Uterus (tissue), 4 donors: Measurements from ENCODE around the gene CEACAM21. TPM values are rescaled to one million over a fixed set of nuclear protein-coding genes. Genes with fewer than 3 reads are reported as not detected.

Experiments
- DNase-seq, 2 donors: peaks; one replicate each; pipeline ENCODE4 v3.0.0-alpha.2; 2019 to 2020
- H3K27ac ChIP-seq, 2 donors: fragments of 200-600 bp; sonication (generic); 1 replicate in 1 of 2; 2 replicates in 1 of 2; pipeline ENCODE4 v1.5.1; 2016 to 2018
- H3K27me3 ChIP-seq, 2 donors: fragments of 200-600 bp; sonication (generic); one replicate each; pipeline ENCODE4 v1.5.1; 2018 to 2019; ENCODE audit warnings: control low read depth in 1 of 2
- H3K36me3 ChIP-seq, 2 donors: fragments of 200-600 bp; sonication (generic); one replicate each; pipeline ENCODE4 v1.5.1; 2019; ENCODE audit warnings: control low read depth in 1 of 2
- H3K4me1 ChIP-seq, 2 donors: fragments of 200-600 bp; sonication (generic); one replicate each; pipeline ENCODE4 v1.5.1; 2018 to 2019; ENCODE audit warnings: control low read depth in 1 of 2
- H3K4me3 ChIP-seq, 2 donors: fragments of 200-600 bp; sonication (generic); 1 replicate in 1 of 2; 2 replicates in 1 of 2; pipeline ENCODE4 v1.5.1; 2018 to 2019; ENCODE audit warnings: mild to moderate bottlenecking in 1 of 2
- H3K9me3 ChIP-seq, 2 donors: fragments of 200-600 bp; sonication (generic); one replicate each; pipeline ENCODE4 v1.5.1; 2019; ENCODE audit warnings: control low read depth in 1 of 2
- CTCF ChIP-seq, 4 experiments: fragments of 200-600 bp in 2 of 4; fragments of 450-650 bp in 2 of 4; sonication (generic) in 2 of 4; IDR thresholded peaks; one replicate each; pipeline ENCODE4 v1.5.1; 2016 to 2019; ENCODE audit warnings: antibody characterized with exemption in 4 of 4, mild to moderate bottlenecking in 2 of 4, moderate library complexity in 1 of 4
- POLR2A ChIP-seq, 2 donors: fragments of 450-650 bp; IDR thresholded peaks; one replicate each; pipeline ENCODE4 v1.6.1; 2016; ENCODE audit warnings: antibody characterized with exemption in 2 of 2, mild to moderate bottlenecking in 1 of 2, moderate library complexity in 1 of 2
- intact Hi-C: fragments of 100-400 bp; cut with DNase I; formaldehyde crosslinking; loops from one replicate; pipeline ENCODE4 v1.15.1; 2023; ENCODE audit warnings: low total_unique reads
- total RNA-seq, 4 donors: library from RNA; depleted of rRNA in 3 of 4; stranded (reverse); fragments of >200 nt in 3 of 4; gene quantifications; one replicate each; pipeline versions ENCODE4 v1.1.0 to v1.2.4, GENCODE V29; 2014 to 2023
- donor health status: DM: yes; HTN: yes; CAD: no.

The CEACAM21 gene
- total RNA-seq, 4 donors from 2014 or later, result 1.1 to 2.8 (median 2.6) TPM; not detected in 1

- no peak for TF ChIP-seq CTCF (IDR thresholded peaks at IDR 0.05)
- no peaks in the 10 kb centered on the region for H3K4me1 ChIP-seq
- intact Hi-C loops, result no loop called here
Observed at GRCh38 chr19:41530761-41531301, 45.1 kb upstream of the CEACAM21 start.

GRCh38 chr19:41531438-41532311 is 44.3 kb upstream of the CEACAM21 start:
- intact Hi-C loops, result no loop called here
- H3K4me1 ChIP-seq, result no peaks in the 10 kb centered on the region
- no peak overlapping the region for H3K4me3 ChIP-seq
- H3K9me3 ChIP-seq, result no peaks in the 10 kb centered on the region
- no peaks in the 10 kb centered on the region for H3K27me3 ChIP-seq
- peak overlapping the region; percentile 54 to 58 for H3K27ac ChIP-seq
- peak; percentile 57 to 79 for DNase-seq
- TF ChIP-seq CTCF (IDR thresholded peaks at IDR 0.05) (no peak), POLR2A (IDR thresholded peaks at IDR 0.05) (peak; percentile 52 to 86)
- H3K36me3 ChIP-seq, result no peaks in the 10 kb centered on the region

More at GRCh38 chr19:41530761-41531301, 45.1 kb upstream of the CEACAM21 start:
- Histone ChIP-seq H3K27ac (peak overlapping the region; percentile 1 to 10), H3K27me3 (no peaks in the 10 kb centered on the region), H3K4me3 (no peak overlapping the region), H3K36me3 (no peaks in the 10 kb centered on the region), H3K9me3 (no peaks in the 10 kb centered on the region)
- no peak for DNase-seq

GRCh38 chr19:41532526-41532925 is 43.4 kb upstream of the CEACAM21 start:
- H3K36me3 ChIP-seq, result no peaks in the 10 kb centered on the region
- DNase-seq, result no peak
- H3K9me3 ChIP-seq, result no peaks in the 10 kb centered on the region
- H3K27ac ChIP-seq, result no peak overlapping the region
- TF ChIP-seq CTCF (IDR thresholded peaks at IDR 0.05), result no peak
- no peak for TF ChIP-seq POLR2A (IDR thresholded peaks at IDR 0.05)
- no peak overlapping the region for H3K4me3 ChIP-seq
- intact Hi-C loops, result no loop called here
- H3K4me1 ChIP-seq, result no peaks in the 10 kb centered on the region
- H3K27me3 ChIP-seq, result no peaks in the 10 kb centered on the region

- no peaks in the 10 kb centered on the region for H3K36me3 ChIP-seq
- no peak overlapping the region for H3K27ac ChIP-seq
- no peak overlapping the region for H3K4me3 ChIP-seq
- DNase-seq, result no peak
- no peaks in the 10 kb centered on the region for H3K4me1 ChIP-seq
- no peak for TF ChIP-seq CTCF (IDR thresholded peaks at IDR 0.05)
- no peak for TF ChIP-seq POLR2A (IDR thresholded peaks at IDR 0.05)
- no peaks in the 10 kb centered on the region for H3K27me3 ChIP-seq
- intact Hi-C loops, result no loop called here
- H3K9me3 ChIP-seq, result no peaks in the 10 kb centered on the region
Observed at GRCh38 chr19:41533671-41534215, 42.2 kb upstream of the CEACAM21 start.

- Histone ChIP-seq H3K36me3 (no peaks in the 10 kb centered on the region), H3K9me3 (no peaks in the 10 kb centered on the region), H3K4me3 (no peak overlapping the region), H3K4me1 (no peaks in the 10 kb centered on the region), H3K27me3 (no peaks in the 10 kb centered on the region), H3K27ac (peak overlapping the region in 1 of 2 donors; percentile 12)
- no peak for DNase-seq
- TF ChIP-seq CTCF (IDR thresholded peaks at IDR 0.05) (no peak), POLR2A (IDR thresholded peaks at IDR 0.05) (peak in 1 of 2 donors; percentile 16)
- intact Hi-C loops, result no loop called here
Observed at GRCh38 chr19:41535029-41535622, 40.8 kb upstream of the CEACAM21 start.
